GM19240 (cell line): ENCODE results near the gene TRHDE.
"Not testable (repeated sequence)": the region's sequence is repeated elsewhere in the genome, so short reads cannot be mapped to it uniquely, and the experiment has no call there.

Source experiments
- DNase-seq: peaks from one replicate; pipeline ENCODE4 v3.0.0; 2011; ENCODE audit warnings: low spot score; ENCODE audit not compliant: insufficient read length

TRHDE gene

DNA sequence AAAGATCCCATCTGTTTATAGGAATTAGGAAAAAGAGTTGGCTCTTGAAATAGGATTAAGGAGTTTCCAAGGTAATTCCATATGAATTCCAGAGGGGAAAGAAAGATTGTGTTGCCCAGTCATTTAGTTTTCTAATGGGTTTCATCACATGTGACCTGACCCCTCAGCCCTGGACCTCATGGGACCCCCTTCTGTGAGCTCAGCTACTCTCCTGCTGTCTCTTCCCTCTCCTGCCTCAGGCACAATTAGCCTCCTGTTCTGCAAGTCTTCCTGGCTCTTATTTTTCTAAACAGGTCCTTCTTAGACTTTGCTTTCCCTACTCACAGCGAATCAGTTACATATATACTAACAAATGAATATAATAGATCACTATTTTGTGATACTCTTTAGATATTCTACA lies 237.7 kb downstream of the TRHDE start:
- no peak for DNase-seq

- DNase-seq, result no peak
Measured at GRCh38 chr12:72510772-72511171, 238.6 kb downstream of the TRHDE start.

- DNase-seq, result no peak
Measured at GRCh38 chr12:72511498-72511897, 239.3 kb downstream of the TRHDE start.

DNA sequence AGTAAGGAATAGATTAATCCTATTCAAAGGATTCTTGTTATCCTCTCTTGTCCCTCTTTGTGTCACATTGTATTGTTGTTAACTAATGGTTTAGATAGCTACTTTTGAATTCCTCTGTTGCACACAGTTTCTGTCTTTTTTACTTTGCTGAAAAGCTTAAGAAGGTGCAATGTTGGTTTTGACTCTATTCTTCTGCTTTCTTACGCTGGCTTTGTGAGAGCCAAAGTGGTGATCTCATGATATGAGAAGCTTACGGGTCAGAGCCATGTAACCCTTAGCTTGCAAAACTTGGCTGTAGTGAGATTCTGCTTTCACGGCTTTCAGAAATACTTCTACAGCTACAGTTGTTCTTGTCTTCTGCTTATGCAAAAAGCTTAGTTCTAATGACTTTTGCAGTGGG lies 239.7 kb downstream of the TRHDE start:
- DNase-seq, result no peak

DNA sequence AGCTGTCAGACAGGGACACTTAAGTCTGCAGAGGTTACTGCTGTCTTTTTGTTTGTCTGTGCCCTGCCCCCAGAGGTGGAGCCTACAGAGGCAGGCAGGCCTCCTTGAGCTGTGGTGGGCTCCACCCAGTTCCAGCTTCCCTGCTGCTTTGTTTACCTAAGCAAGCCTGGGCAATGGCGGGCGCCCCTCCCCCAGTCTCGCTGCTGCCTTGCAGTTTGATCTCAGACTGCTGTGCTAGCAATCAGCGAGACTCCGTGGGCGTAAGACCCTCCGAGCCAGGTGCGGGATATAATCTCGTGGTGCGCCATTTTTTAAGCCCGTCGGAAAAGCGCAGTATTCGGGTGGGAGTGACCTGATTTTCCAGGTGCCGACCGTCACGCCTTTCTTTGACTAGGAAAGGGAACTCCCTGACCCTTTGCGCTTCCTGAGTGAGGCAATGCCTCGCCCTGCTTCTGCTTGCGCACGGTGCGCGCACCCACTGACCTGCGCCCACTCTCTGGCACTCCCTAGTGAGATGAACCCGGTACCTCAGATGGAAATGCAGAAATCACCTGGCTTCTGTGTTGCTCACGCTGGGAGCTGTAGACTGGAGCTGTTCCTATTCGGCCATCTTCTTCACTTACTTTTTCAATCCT lies 248.0 kb downstream of the TRHDE start:
- not testable (repeated sequence) for DNase-seq

DNA sequence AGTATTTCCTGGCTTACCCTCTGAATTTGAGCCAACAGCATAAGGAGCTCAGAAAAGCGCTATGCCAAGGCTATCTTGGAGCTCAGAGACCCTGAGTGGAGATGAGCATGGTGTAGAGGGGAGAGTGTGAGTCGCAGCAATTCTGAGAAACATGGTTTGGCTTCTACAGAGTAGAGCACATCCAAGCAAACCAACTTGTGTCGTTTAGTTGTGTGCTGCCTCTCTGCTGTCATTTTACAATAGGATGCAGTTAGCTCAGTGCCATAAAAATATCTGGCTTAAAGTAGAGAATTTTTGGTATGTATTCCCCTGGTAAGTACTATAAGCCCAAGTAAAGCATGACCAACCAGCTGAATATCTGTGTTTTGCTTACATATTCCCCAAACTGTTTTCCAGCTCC lies 249.2 kb downstream of the TRHDE start:
- DNase-seq, result no peak

DNA sequence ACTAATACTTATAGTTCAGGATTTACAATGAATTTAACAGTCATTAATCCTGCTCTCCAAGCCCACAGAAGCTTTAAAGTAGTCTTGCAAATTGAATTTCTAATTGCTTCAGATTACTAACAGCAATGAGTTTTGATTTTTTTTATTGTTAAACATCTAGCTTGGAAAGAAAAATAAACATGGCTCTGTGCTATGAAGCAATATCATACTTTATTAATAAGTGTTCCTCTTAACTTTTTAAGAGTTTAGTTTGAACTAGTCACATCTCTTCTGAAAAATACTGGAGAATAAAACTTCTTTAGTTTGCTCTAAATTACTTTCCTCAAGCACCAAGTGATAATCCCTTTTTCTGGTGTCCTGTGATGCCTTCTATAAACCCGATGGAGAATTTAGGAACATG lies 250.2 kb downstream of the TRHDE start:
- DNase-seq, result no peak

GRCh38 chr12:72523754-72524153 lies 251.6 kb downstream of the TRHDE start:
- DNase-seq, result no peak

DNA sequence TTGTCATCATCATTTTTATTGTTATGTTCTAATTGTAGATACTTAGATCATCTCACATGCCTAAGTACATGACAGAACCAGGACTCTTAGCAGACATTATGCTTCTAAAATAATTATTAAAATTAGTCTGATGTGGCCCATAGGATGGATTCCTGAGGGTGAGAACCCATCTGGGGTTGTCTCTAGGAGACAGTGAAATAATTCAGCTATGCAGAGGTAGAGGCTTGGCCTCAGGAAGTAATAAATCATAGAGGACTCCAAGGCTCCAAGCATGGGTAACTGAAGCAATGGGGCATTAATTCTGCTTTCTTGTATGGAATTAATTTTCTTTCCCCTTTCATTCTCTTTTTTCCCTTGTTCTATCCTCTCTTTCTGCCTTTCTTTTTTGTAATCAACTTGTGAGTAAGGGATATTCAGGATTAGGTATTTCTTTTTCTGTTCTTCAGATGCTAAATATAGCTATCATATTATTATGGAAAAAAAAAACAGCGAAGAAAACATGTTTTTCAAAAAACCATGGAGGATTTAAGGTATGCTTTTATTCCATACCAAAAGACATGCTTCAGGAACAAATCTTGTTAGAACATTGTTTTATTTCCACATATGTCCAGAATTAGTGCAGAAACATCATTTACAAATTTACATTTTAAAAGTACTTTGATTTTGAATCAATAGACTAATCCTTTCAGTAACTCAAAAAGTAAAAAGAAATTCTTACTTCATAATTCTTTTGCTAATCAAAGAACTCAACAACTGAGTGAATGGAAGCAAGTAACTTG lies 263.2 kb downstream of the TRHDE start:
- no peak for DNase-seq

DNA sequence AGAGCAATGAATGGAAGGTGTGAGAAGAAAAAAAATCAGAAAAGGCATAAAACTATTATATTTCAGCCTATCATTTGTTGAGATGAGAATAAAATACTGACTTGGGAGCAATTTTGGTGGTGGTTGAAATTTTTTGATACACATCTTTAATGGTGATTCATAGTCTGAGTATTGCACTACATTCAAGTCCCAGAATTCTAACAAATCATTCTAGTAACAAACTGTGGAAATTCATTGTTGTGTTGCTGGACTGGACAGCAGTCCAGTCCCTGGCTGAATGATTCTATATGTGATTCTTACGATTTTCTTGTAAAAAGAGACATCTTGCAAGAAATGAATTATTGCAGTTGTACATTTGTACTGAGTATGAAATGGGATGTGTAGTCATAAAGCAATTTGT lies 268.6 kb downstream of the TRHDE start:
- no peak for DNase-seq

- no peak for DNase-seq
Measured at GRCh38 chr12:72543777-72544467, 271.8 kb downstream of the TRHDE start.

GRCh38 chr12:72546106-72546505 lies 273.9 kb downstream of the TRHDE start:
- no peak for DNase-seq

DNA sequence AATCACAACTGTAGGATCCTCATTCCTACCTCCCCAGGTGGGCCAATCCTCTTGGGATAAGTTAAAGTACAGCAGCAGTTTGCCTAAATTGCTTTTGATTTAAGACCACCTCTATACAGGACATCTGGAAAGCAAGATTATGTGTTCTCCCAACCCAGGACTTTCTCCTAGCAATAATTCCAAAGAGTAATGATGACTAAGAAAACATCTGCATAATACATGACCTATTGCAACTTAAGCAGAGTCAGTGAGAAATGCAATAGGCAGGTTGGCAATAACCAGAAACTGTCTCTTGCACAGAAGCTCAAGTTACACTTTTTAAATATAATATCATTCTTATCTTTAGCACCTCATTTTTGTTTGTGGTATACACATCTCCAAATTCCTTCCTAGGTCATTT lies 275.4 kb downstream of the TRHDE start:
- DNase-seq, result no peak

DNA sequence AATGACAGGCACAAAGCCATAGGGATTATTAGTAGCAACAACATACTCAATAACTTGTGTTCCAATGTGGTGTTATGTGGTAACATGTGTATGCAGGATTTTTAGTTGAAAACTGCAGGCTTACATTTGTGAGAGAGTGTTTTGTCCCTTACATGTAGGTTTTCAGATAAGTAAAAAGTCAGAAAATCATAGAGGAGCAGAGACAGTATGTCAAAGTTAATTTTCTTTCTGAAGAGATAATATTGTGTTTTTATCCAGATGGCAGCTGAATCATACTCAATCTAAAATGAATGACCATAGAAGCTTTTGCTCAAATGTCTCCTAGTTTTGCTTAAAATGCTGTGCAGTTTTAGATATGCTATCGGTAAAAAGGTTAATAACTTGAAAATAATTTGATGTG lies 277.0 kb downstream of the TRHDE start:
- DNase-seq, result no peak

DNA sequence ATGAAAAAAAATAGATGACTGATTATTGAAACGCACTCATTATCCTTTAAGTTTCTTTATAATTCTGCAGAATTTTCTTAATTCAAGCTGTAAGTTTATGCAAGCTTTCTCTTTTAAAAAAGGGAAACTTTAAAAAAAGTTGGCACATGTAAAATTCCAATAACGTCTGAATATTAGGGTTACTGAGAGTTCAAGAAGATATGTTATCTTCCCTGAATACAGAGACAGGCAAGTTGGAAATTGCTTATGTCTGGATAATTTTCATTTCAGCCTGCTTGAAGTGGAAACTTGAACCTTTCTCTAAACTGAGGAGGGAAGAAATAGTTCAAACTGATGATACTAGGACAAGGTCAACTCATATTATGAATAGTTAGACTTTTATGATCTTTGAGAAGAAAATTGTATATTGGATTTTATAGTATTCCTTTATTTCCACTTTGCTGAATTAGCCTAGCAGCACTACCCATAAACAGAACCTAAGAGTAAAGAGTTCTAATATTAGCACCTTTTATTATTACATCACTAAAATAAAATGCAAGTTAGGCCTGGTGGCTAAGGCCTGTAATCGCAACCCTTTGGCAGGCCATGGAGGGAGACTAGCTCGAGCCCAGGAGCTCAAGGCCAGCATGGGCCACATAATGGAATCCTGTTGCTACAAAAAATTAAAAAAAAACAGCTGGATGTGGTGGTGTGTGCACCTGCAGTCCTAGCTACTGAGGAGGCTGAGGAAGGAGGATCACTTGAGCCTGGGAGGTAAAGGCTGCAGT lies 288.0 kb downstream of the TRHDE start:
- DNase-seq, result no peak

- DNase-seq, result no peak
Measured at GRCh38 chr12:72570601-72571000, 298.4 kb downstream of the TRHDE start.

DNA sequence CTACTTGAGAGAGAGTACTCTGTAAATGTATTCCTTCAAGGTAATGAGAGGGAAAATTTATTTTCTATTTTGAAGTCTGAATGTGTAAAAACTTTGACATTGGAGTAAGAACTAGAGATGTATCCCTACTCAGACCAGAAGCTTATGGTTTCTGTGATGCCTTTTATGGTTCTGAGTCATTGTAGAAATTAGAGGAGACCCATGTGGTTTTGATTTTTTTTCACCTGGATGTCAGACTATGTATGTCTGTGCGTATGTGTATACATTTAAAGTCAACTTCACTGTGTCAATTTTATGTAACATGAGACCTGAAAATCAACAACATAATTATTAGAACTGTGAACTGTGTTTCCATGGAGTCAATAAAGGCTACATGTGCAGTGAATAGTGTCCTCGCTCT lies 302.0 kb downstream of the TRHDE start:
- no peak for DNase-seq

GRCh38 chr12:72578327-72578726 lies 306.2 kb downstream of the TRHDE start:
- DNase-seq, result no peak

DNA sequence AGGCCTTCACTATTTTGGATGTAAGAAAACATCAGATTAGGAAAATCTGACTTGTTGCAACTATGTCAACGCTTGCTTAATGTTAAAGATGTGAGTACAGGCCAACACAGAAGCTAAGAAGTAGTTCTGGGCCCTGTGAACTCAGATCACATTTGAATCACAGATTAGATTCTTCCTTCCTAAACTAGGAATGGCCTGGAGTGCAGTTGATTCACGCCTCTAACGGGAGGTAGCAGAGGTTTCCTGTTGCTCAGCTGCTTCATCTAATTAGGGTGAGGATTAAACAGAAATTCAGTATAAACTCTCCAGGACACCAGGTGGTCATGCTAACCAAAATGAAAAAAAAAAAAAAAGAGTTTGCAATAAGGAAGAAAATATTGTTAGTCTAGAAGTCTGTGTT lies 314.3 kb downstream of the TRHDE start:
- DNase-seq, result no peak

GRCh38 chr12:72602581-72602980 lies 330.4 kb downstream of the TRHDE start:
- DNase-seq, result no peak

- no peak for DNase-seq
Measured at GRCh38 chr12:72605975-72606374, 333.8 kb downstream of the TRHDE start.

GRCh38 chr12:72610342-72610741 lies 338.2 kb downstream of the TRHDE start:
- DNase-seq, result no peak
